Measurements from ENCODE around the gene PLXND1. TPM values are rescaled to one million over a fixed set of nuclear protein-coding genes. Genes with fewer than 3 reads are reported as not detected.

Gene PLXND1
- total and polyA plus RNA-seq, 2 donors (not counting 1 experiment from before 2014, with no cell fraction given) = 89.6 to 109 TPM

DNA sequence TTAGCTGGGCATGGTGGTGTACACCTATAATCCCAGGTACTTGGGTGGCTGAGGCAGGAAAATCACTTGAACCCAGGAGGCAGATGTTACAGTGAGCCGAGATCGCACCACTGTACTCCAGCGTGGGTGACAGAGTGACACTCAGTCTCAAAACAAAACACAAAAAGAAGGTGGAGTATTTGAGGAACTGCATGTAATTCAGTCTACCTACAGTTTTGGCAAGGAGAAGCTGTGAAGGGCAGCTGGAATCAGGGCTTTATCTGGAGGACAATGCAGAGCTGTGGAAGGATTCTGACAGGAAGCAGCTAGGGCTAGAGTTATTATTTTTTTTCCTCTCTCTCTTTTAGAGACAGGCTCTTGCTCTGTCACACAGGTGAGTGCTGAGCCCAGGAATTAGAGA lies 56.7 kb downstream of the PLXND1 start:
- no peak for TF ChIP-seq EZH2 (IDR thresholded peaks at IDR 0.05; ENCODE audit: low read length, missing control alignments)
- TF ChIP-seq, protein P1, sequence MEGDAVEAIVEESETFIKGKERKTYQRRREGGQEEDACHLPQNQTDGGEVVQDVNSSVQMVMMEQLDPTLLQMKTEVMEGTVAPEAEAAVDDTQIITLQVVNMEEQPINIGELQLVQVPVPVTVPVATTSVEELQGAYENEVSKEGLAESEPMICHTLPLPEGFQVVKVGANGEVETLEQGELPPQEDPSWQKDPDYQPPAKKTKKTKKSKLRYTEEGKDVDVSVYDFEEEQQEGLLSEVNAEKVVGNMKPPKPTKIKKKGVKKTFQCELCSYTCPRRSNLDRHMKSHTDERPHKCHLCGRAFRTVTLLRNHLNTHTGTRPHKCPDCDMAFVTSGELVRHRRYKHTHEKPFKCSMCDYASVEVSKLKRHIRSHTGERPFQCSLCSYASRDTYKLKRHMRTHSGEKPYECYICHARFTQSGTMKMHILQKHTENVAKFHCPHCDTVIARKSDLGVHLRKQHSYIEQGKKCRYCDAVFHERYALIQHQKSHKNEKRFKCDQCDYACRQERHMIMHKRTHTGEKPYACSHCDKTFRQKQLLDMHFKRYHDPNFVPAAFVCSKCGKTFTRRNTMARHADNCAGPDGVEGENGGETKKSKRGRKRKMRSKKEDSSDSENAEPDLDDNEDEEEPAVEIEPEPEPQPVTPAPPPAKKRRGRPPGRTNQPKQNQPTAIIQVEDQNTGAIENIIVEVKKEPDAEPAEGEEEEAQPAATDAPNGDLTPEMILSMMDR (conservative IDR thresholded peaks at IDR 0.05 in 1 of 2, IDR thresholded peaks at IDR 0.05 in 1 of 2; ENCODE audit: low read depth in 1 of 2, low read length in 2 of 2) = no peak
- no peaks in the 10 kb centered on the region for H4K20me1 ChIP-seq (ENCODE audit: control insufficient read depth, extremely low read depth, insufficient read depth, low read length)
- no peaks in the 10 kb centered on the region for H3K79me2 ChIP-seq (ENCODE audit: control insufficient read depth, insufficient read depth, low read length)
- H3K27me3 ChIP-seq (ENCODE audit: control insufficient read depth, insufficient read depth, low read length) = no peaks in the 10 kb centered on the region
- no peak overlapping the region for H3K9ac ChIP-seq (ENCODE audit: insufficient read depth, low read length)
- no peak overlapping the region for H3K4me3 ChIP-seq (replicated peaks in 1 of 4; ENCODE audit: control extremely low read depth in 1 of 4, insufficient read depth in 1 of 4, low read depth in 3 of 4, low read length in 4 of 4)
- H2AFZ ChIP-seq (ENCODE audit: low read length) = no peak overlapping the region
- no peak overlapping the region for H3K27ac ChIP-seq (ENCODE audit: insufficient read depth, low read length)
- no peaks in the 10 kb centered on the region for H3K9me3 ChIP-seq (ENCODE audit: control insufficient read depth, insufficient read depth, low read depth, low read length)
- H3K36me3 ChIP-seq (ENCODE audit: control insufficient read depth, insufficient read depth, low read length) = no peaks in the 10 kb centered on the region
- DNase-seq (ENCODE audit: low read depth in 2 of 2) = no peak
- peaks cover 6% of the 10 kb centered on the region for H3K4me1 ChIP-seq (ENCODE audit: control insufficient read depth, extremely low read depth, insufficient read depth, low read length)
- no peak overlapping the region for H3K4me2 ChIP-seq (ENCODE audit: extremely low read depth, insufficient read depth, low read length)

DNA sequence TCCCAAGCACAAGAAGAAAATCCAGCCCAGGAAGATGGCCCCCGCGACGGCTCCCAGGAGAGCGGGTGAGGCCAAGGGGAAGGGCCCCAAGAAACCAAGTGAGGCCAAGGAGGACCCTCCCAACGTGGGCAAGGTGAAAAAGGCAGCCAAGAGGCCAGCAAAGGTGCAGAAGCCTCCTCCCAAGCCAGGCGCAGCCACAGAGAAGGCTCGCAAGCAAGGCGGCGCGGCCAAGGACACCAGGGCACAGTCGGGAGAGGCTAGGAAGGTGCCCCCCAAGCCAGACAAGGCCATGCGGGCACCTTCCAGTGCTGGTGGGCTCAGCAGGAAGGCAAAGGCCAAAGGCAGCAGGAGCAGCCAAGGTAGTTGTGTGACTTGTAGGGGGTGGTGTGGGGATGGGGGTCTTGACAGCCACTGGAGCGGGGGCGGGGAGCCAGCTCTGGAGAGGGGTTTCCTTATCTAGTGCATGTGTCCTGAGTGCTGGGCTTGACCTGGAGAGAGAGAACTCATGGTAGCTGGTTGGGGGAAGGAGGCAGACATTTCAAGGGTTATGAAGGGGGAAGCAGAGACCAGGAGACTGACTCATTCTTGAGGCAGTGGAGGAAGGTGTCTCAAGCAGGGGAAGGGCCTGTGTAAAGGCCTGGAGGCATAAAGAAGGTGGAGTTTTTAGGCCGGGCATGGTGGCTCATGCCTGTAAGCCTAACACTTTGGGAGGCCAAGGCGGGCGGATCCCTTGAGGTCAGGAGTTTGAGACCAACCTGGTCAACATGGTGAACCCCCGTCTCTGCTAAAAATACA lies 57.3 kb downstream of the PLXND1 start:
- no peaks in the 10 kb centered on the region for H3K9me3 ChIP-seq (ENCODE audit: control insufficient read depth, insufficient read depth, low read depth, low read length)
- H2AFZ ChIP-seq (ENCODE audit: low read length) = no peak overlapping the region
- H3K27ac ChIP-seq (ENCODE audit: insufficient read depth, low read length) = no peak overlapping the region
- peak in 1 of 2 donors; percentile 64 for DNase-seq (ENCODE audit: low read depth in 2 of 2)
- H3K4me1 ChIP-seq (ENCODE audit: control insufficient read depth, extremely low read depth, insufficient read depth, low read length) = peaks cover 5% of the 10 kb centered on the region
- H3K4me2 ChIP-seq (ENCODE audit: extremely low read depth, insufficient read depth, low read length) = no peak overlapping the region
- H3K4me3 ChIP-seq (replicated peaks in 1 of 4; ENCODE audit: control extremely low read depth in 1 of 4, insufficient read depth in 1 of 4, low read depth in 3 of 4, low read length in 4 of 4) = no peak overlapping the region
- no peak overlapping the region for H3K9ac ChIP-seq (ENCODE audit: insufficient read depth, low read length)
- H3K36me3 ChIP-seq (ENCODE audit: control insufficient read depth, insufficient read depth, low read length) = no peaks in the 10 kb centered on the region
- no peaks in the 10 kb centered on the region for H4K20me1 ChIP-seq (ENCODE audit: control insufficient read depth, extremely low read depth, insufficient read depth, low read length)
- TF ChIP-seq EZH2 (IDR thresholded peaks at IDR 0.05; ENCODE audit: low read length, missing control alignments) = no peak
- TF ChIP-seq, protein P1 (conservative IDR thresholded peaks at IDR 0.05 in 1 of 2, IDR thresholded peaks at IDR 0.05 in 1 of 2; ENCODE audit: low read depth in 1 of 2, low read length in 2 of 2) = no peak
- no peaks in the 10 kb centered on the region for H3K27me3 ChIP-seq (ENCODE audit: control insufficient read depth, insufficient read depth, low read length)
- H3K79me2 ChIP-seq (ENCODE audit: control insufficient read depth, insufficient read depth, low read length) = no peaks in the 10 kb centered on the region

DNA sequence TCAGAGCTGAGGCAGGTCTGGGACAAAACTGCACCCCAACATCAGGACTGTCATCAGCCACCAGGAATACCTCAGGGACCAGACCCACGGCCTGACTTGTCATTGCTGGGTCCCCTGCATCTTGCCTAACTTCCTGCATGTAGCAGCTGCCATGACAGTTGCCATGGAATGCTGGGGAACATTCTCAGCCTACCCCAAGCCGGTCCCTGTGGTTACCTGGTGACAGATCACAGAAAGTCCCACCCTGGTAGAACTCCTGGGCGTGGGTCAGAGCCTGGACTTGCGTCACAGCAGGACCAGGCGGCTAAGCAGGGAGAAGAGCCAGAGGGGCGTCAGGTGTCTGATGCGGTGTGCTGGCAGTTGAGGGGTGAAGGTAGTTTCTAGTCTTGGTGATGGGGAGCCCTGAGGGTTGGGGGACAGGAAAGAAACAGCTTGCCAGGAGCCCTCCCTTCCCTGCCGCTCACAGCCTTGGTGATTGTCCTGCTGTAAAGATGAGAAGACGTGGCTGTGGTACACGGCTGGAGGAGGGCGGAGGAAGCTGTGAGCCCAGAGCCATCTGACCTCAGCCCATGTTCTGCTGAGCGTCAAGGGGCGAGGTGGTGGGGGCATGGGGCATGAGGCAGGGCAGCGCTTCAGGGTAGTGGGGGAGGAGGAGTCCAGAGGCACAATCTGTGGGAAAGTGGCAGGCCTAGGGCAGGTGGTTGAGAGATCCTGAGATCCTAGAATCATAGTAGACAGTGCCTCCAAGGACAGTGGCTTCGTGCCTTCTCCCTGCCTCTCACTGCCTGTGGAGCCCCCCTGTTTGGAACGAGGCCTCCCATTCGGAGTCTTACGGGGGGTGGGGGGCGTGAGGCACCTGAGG lies 58.1 kb downstream of the PLXND1 start:
- no peak for TF ChIP-seq EZH2 (IDR thresholded peaks at IDR 0.05; ENCODE audit: low read length, missing control alignments)
- TF ChIP-seq, protein P1 (conservative IDR thresholded peaks at IDR 0.05 in 1 of 2, IDR thresholded peaks at IDR 0.05 in 1 of 2; ENCODE audit: low read depth in 1 of 2, low read length in 2 of 2) = no peak
- peaks cover 5% of the 10 kb centered on the region for H3K4me1 ChIP-seq (ENCODE audit: control insufficient read depth, extremely low read depth, insufficient read depth, low read length)
- H3K27ac ChIP-seq (ENCODE audit: insufficient read depth, low read length) = no peak overlapping the region
- no peak overlapping the region for H3K4me3 ChIP-seq (replicated peaks in 1 of 4; ENCODE audit: control extremely low read depth in 1 of 4, insufficient read depth in 1 of 4, low read depth in 3 of 4, low read length in 4 of 4)
- no peak for DNase-seq (ENCODE audit: low read depth in 2 of 2)
- no peak overlapping the region for H3K4me2 ChIP-seq (ENCODE audit: extremely low read depth, insufficient read depth, low read length)
- H3K9me3 ChIP-seq (ENCODE audit: control insufficient read depth, insufficient read depth, low read depth, low read length) = no peaks in the 10 kb centered on the region
- no peaks in the 10 kb centered on the region for H3K36me3 ChIP-seq (ENCODE audit: control insufficient read depth, insufficient read depth, low read length)
- no peaks in the 10 kb centered on the region for H4K20me1 ChIP-seq (ENCODE audit: control insufficient read depth, extremely low read depth, insufficient read depth, low read length)
- H2AFZ ChIP-seq (ENCODE audit: low read length) = no peak overlapping the region
- H3K79me2 ChIP-seq (ENCODE audit: control insufficient read depth, insufficient read depth, low read length) = no peaks in the 10 kb centered on the region
- H3K27me3 ChIP-seq (ENCODE audit: control insufficient read depth, insufficient read depth, low read length) = no peaks in the 10 kb centered on the region
- no peak overlapping the region for H3K9ac ChIP-seq (ENCODE audit: insufficient read depth, low read length)

Measured in fibroblast of lung (primary cell).